ENCODE results near the gene WDFY3.

- TF ChIP-seq, protein P1, sequence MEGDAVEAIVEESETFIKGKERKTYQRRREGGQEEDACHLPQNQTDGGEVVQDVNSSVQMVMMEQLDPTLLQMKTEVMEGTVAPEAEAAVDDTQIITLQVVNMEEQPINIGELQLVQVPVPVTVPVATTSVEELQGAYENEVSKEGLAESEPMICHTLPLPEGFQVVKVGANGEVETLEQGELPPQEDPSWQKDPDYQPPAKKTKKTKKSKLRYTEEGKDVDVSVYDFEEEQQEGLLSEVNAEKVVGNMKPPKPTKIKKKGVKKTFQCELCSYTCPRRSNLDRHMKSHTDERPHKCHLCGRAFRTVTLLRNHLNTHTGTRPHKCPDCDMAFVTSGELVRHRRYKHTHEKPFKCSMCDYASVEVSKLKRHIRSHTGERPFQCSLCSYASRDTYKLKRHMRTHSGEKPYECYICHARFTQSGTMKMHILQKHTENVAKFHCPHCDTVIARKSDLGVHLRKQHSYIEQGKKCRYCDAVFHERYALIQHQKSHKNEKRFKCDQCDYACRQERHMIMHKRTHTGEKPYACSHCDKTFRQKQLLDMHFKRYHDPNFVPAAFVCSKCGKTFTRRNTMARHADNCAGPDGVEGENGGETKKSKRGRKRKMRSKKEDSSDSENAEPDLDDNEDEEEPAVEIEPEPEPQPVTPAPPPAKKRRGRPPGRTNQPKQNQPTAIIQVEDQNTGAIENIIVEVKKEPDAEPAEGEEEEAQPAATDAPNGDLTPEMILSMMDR (conservative IDR thresholded peaks at IDR 0.05), result no peak
- TF ChIP-seq ZFX (IDR thresholded peaks at IDR 0.05), result no peak
Measured at GRCh38 chr4:84660606-84661005, 305.9 kb downstream of the WDFY3 start.

Data from C4-2B (cell line).